ENCODE data around the gene EDEM3. TPM values are rescaled to one million over a fixed set of nuclear protein-coding genes. Genes with fewer than 3 reads are reported as not detected.

The EDEM3 gene
- total and polyA plus RNA-seq, 9 of the 15 experiments (the other 6 are each of a cell fraction or from before 2014, with no cell fraction given) = 15.8 to 46.6 (median 28.0) TPM

DNA sequence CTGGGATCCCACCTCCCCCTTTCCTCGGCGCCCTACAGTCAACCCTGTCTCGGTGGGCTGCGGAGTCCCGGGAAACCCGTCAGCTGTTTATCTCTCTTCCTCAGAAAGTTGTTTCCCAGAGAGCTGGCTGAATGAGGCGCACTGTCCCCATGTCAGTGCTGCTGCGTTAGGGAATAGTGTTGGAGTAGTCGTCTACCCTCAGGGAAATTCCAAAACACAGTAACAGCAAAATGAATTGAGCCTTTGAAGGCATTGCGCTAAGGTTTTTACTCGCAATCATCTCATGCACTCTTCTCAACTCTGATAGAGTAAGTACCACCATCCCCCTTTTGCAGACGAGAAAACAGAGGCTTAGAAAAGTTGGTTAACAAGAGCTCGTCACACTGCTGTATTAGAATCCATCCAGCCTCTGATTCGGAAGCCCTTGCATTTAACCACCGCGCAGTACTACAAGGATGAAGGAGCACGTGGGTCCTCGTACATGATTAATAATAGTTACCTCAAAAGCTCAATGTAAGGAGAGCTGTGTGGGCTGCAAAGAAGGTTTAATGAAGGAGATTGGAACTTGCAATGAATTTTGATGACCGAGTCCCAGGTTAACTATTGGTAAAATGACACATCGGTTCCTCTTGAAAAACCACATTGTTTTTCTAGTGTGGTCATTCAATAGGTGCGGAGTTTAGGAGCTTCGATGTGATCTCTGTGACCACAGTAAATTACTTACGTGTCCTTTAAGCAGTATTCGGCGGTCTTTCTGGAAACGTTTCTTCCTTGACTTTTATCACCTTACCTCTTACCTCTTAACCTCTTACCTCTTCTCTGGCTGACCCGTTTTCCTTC lies 788 bp upstream of the EDEM3 start (continued):
- TF ChIP-seq, protein P1, sequence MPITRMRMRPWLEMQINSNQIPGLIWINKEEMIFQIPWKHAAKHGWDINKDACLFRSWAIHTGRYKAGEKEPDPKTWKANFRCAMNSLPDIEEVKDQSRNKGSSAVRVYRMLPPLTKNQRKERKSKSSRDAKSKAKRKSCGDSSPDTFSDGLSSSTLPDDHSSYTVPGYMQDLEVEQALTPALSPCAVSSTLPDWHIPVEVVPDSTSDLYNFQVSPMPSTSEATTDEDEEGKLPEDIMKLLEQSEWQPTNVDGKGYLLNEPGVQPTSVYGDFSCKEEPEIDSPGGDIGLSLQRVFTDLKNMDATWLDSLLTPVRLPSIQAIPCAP (CRISPR knock-in tag; IDR thresholded peaks at IDR 0.05; ENCODE audit: borderline replicate concordance) = no peak
- TF ChIP-seq CHCHD3 (CRISPR knock-in tag; IDR thresholded peaks at IDR 0.05) (no peak), SRSF7 (optimal IDR thresholded peaks at IDR 0.05; ENCODE audit: low read depth, low read length) (no peak), POLR2AphosphoS5 (IDR thresholded peaks at IDR 0.05; ENCODE audit: control insufficient read depth, insufficient read depth, low read depth, low read length) (peak; percentile 53; the same call in 1 of the 2 replicates), NBN (IDR thresholded peaks at IDR 0.05; ENCODE audit: low read depth) (peak; percentile 92; the same call in 1 of the 2 replicates), RBBP5 (IDR thresholded peaks at IDR 0.05; ENCODE audit: borderline replicate concordance, insufficient read depth, low read length, poor library complexity, severe bottlenecking) (no peak), PREB (CRISPR knock-in tag; IDR thresholded peaks at IDR 0.05) (no peak), BCOR (IDR thresholded peaks at IDR 0.05) (peak; percentile 81; the same call in 1 of the 2 replicates), VEZF1 (CRISPR knock-in tag; IDR thresholded peaks at IDR 0.05) (no peak), FOXP4 (CRISPR knock-in tag; IDR thresholded peaks at IDR 0.05; ENCODE audit: borderline replicate concordance) (peak; percentile 46; the same call in 1 of the 2 replicates), COPS2 (conservative IDR thresholded peaks at IDR 0.05) (no peak), POLR2G (IDR thresholded peaks at IDR 0.05; ENCODE audit: low read depth, low read length) (no peak), ZBTB9 (CRISPR knock-in tag; IDR thresholded peaks at IDR 0.05) (peak; percentile 32; the same call in 1 of the 2 replicates), POLR2B (IDR thresholded peaks at IDR 0.05; ENCODE audit: low read depth, partially characterized antibody) (peak; percentile 3), HNRNPH1 (optimal IDR thresholded peaks at IDR 0.05; ENCODE audit: low read depth, low read length) (no peak)
- TF ChIP-seq, protein P2, sequence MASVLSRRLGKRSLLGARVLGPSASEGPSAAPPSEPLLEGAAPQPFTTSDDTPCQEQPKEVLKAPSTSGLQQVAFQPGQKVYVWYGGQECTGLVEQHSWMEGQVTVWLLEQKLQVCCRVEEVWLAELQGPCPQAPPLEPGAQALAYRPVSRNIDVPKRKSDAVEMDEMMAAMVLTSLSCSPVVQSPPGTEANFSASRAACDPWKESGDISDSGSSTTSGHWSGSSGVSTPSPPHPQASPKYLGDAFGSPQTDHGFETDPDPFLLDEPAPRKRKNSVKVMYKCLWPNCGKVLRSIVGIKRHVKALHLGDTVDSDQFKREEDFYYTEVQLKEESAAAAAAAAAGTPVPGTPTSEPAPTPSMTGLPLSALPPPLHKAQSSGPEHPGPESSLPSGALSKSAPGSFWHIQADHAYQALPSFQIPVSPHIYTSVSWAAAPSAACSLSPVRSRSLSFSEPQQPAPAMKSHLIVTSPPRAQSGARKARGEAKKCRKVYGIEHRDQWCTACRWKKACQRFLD (CRISPR knock-in tag; IDR thresholded peaks at IDR 0.05) = peak; percentile 48; the same call in 1 of the 2 replicates

All from K562 (cell line).